ENCODE measurements around the gene KLHL33. TPM values are rescaled to one million over a fixed set of nuclear protein-coding genes. Genes with fewer than 3 reads are reported as not detected.
A peak's percentile ranks its signal among the peaks of the same experiment; 100 is the strongest.

KLHL33 gene, protein sequence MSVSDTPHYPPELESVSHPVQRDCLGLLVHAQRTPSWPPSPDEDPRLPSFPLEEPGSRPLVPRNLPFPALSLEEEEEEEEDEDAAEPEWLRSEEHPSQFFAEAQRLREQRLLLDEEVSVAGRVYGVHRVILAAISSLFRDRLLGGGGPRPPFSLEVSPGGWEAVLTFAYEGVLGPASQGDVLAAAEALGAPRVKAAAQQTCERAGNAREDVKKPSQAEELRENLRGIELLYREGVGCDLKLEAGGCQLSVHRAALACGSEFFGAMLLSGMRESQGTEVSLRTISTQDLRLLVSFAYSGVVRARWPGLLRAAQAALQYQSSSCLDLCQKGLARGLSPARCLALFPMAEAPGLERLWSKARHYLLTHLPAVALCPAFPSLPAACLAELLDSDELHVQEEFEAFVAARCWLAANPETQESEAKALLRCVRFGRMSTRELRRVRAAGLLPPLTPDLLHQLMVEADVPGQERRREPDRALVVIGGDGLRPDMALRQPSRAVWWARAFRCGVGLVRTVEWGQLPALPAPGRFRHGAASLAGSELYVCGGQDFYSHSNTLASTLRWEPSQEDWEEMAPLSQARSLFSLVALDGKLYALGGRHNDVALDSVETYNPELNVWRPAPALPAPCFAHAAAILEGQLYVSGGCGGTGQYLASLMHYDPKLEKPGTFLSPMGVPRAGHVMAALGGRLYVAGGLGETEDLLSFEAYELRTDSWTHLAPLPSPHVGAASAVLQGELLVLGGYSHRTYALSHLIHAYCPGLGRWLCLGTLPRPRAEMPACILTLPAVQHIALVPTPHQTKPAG
- under 1 TPM; 0.04 to 0.11 TPM for total RNA-seq

DNA sequence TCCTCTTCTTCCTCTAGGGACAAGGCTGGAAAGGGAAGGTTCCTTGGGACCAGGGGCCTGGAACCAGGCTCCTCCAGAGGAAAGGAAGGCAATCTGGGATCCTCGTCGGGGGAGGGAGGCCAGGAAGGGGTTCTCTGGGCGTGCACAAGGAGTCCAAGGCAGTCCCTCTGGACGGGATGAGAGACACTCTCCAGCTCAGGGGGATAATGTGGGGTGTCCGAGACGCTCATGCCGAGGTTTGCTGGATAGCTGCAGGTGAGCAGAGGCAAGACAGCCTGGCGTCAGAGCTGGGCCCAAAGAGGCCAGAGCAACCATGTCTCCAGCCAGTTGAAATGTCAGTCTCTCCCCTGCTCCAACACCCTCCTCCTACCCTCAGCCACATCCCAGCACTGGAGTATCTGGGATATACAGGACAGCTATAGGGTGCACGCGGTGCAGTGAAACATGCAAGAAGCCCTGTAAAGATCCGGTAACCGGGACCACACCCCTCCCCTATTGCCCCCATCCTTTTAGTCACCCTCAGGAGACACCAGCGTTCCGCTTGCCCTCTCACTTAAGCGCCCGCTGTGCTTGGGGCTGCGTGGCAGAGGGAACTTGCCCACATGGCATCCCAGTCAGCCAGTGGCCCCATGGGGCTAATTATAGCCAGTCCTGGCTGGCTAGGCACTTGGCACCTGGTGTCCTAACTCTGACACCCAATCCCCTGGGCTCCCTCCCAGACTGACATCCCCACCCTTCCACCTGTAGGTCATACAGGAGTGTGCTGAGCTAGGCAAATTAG, at the start of gene KLHL33:
Gene KLHL33 (minus strand): TSS at position 585 of the 781 bp plus-strand sequence. CDS start 355 bp downstream, at position 230.
- Mint-ChIP-seq H3K36me3 (ENCODE audit: low read depth) (no peaks in the 10 kb centered on the region), H3K27ac (no peak within 1 kb of the TSS), H3K4me1 (peaks cover 9% of the 10 kb centered on the region), H3K9me3 (no peaks in the 10 kb centered on the region), H3K27me3 (no peaks in the 10 kb centered on the region), H3K4me3 (no peak within 1 kb of the TSS)
- ATAC-seq (replicated peaks): no peak

DNA sequence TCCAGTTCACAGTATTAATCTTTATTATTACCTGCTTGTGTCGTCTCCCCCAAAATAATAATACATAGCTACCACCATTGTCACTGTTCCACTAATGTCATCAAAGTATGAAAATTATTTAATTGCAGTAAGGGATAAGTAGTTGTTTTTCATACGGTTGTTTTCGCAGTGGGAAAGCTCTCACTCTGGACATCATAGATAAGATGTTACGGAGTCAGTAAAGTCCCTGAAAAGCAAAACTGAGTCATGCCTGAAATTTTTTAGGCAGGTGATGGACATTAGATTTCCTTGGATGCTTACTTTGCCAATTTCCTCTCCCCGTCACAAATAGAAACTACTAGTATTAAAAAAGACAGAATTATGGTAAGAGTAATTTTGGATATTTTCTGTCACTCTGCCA, 46.4 kb upstream of the KLHL33 start:
- peaks cover 39% of the 10 kb centered on the region for H3K4me1 Mint-ChIP-seq
- peak overlapping the region; percentile 21 for H3K4me3 Mint-ChIP-seq
- H3K36me3 Mint-ChIP-seq (ENCODE audit: low read depth): peaks cover 19% of the 10 kb centered on the region
- peaks cover 9% of the 10 kb centered on the region for H3K9me3 Mint-ChIP-seq
- H3K27ac Mint-ChIP-seq: peak overlapping the region; percentile 11
- no peaks in the 10 kb centered on the region for H3K27me3 Mint-ChIP-seq
- ATAC-seq (replicated peaks): no peak

DNA sequence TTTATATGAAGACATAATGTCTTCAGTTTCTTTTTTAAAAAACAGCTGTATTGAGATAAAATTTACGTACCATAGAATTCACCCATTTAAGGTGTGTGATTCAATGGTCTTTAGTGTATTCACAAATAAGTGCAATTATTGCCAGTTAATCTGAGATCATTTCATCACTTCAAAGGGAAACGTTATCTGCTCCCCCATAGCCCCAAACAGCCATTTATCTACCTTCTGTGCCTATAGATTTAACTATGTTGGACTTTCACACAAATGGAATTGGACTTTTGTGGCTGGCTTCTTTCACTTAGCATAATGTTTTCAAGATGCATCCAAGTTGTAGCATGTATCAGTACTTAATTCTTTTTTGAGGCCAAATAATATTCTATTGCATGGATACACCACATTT, 42.9 kb upstream of the KLHL33 start:
- Mint-ChIP-seq H3K4me3 (no peak overlapping the region), H3K9me3 (no peaks in the 10 kb centered on the region), H3K36me3 (ENCODE audit: low read depth) (peaks cover 54% of the 10 kb centered on the region), H3K4me1 (peaks cover 53% of the 10 kb centered on the region), H3K27ac (no peak overlapping the region), H3K27me3 (no peaks in the 10 kb centered on the region)
- ATAC-seq (replicated peaks): no peak

DNA sequence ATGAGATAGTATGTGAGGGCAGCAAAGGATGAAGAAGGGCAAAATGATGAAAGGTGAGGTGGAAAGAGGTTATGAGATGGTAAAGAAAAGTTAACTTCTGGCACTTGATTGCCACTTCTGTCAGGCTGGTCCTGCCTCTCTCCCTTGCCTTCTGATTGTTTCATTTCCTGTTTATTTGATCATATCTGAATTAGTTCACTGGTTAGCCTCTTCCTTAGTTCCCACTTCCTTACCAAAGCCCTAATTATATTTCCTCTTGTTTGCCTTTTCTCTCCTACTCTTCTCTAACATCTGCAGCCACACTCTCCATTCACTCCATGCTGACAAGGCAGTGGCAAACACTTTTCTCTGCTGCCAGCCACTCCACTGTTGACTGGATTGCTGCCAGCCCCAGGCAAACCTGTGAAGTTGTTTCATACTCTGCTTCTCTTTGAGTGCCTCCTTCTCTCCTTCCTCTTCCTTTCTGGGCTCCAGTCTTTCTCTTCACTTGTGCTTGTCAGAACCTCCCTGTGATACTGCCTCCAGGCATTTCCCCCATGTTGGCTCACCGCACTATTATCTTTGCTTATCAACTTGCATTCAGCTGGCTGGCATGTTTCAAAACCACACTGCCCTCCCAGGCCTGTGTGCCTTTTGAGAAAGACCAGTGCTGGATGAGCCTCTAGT, 41.4 kb upstream of the KLHL33 start:
- peak overlapping the region; percentile 73 for H3K4me3 Mint-ChIP-seq
- peaks cover 69% of the 10 kb centered on the region for H3K36me3 Mint-ChIP-seq (ENCODE audit: low read depth)
- ATAC-seq (replicated peaks): peak; percentile 54
- H3K27me3 Mint-ChIP-seq: no peaks in the 10 kb centered on the region
- H3K9me3 Mint-ChIP-seq: no peaks in the 10 kb centered on the region
- H3K4me1 Mint-ChIP-seq: peaks cover 57% of the 10 kb centered on the region
- H3K27ac Mint-ChIP-seq: peak overlapping the region; percentile 93

DNA sequence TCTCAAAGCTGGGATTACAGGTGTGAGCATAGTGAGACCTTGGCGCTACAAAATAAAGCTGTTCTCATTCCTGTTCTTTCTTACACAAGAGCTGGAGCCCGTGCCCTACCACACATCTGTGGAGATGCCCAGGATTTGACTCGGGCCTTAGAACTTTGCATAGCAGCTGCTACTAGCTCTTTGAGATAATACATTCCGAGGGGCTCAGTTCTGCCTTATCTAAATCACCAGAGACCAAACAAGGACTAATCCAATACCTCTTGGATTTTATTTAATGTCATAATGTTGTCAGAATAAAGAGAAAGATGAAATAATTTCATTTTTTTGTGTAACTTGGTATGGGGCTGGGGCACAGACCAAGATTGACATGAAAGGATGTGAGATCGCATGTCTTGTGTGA, 40.8 kb upstream of the KLHL33 start:
- Mint-ChIP-seq H3K4me1 (peaks cover 57% of the 10 kb centered on the region), H3K36me3 (ENCODE audit: low read depth) (peaks cover 75% of the 10 kb centered on the region), H3K27ac (peak overlapping the region; percentile 93), H3K9me3 (no peaks in the 10 kb centered on the region), H3K4me3 (peak overlapping the region; percentile 73), H3K27me3 (no peaks in the 10 kb centered on the region)
- ATAC-seq (replicated peaks): no peak

DNA sequence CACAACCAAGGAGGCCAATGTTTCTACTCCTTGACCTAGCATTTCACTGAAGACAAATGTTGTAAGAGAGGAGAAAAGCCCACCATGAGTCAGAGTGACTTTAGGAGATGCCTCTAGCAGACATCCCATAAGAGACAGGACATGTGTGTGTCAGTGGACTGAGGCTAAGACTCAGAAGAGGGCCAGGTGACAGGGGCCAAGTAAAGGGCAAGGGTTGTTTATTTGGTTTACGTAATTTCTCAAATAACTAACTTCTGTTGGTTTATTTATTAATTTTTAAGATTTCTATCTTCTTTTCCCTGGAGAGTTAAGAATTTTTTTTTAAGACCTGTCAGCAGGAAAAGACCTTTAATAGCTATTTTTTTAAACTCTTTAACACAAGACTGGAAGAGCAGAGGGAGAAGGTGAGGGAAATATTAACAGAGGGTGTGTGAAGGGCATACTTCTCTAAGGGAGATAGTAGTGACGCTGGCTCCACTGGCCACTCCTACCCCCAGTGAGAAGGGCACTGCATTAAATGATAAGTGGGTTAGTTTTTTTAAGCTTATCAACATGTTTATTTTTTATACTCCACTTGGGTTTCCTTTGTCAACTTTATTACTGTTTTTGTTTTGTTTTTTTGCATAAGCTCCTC, 36.7 kb upstream of the KLHL33 start:
- no peaks in the 10 kb centered on the region for H3K27me3 Mint-ChIP-seq
- no peak for ATAC-seq (replicated peaks)
- H3K4me1 Mint-ChIP-seq: peaks cover 58% of the 10 kb centered on the region
- H3K27ac Mint-ChIP-seq: peak overlapping the region; percentile 61
- no peaks in the 10 kb centered on the region for H3K9me3 Mint-ChIP-seq
- peaks cover 85% of the 10 kb centered on the region for H3K36me3 Mint-ChIP-seq (ENCODE audit: low read depth)
- H3K4me3 Mint-ChIP-seq: peak overlapping the region; percentile 93

DNA sequence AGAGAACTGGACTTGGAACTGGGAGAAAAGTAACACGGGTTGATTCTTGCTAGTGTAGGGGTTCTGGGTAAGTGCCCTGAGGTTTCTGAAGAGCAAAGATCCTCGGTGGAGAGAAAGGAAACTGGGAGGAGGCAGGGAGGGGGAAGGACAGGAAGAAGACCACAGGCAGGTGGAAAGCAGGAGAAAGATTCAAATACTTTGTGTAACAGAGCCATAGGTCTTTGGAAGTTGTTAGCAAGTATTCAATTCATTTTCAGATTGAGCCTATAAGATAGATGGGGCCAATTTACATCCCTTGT, 34.6 kb upstream of the KLHL33 start:
- Mint-ChIP-seq H3K36me3 (ENCODE audit: low read depth) (peaks cover 64% of the 10 kb centered on the region), H3K9me3 (no peaks in the 10 kb centered on the region), H3K4me1 (peaks cover 41% of the 10 kb centered on the region), H3K27me3 (no peaks in the 10 kb centered on the region), H3K4me3 (peak overlapping the region; percentile 93), H3K27ac (peak overlapping the region; percentile 97)
- ATAC-seq (replicated peaks): no peak

DNA sequence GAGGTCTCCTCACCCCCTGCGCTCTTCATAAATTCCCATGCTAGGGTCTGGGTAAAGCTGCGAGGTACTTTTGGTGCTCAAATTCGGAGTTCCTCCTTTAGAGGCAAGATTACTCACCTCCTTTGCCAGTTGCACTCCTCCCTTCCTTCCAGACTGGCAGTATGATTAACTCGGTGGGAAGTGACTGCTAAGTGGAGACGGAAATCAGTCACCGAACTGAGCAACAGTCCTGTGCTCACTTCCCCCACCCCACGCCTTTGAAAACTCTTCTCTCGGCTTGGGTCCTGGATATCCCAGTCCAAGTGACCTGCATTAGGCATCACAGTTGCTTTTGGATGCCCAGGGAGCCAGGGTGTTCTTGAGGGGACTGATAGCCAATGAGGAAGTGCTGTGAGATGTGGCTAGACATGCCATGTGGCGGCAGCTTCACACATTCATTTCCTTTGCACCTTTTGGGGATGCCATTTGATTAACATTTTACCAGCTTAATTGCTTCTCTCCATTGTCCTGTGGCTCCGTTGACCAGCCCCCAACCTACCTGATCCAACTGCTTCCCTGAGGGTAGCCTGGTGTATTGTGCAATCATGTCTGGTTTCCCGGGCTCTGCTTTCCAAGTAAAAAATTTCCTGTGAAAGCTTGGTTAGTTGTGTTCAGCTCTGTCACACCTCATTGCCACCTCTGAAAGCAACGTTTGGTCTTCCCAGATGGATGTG, 34.1 kb upstream of the KLHL33 start:
- H3K4me3 Mint-ChIP-seq: peak overlapping the region; percentile 93
- ATAC-seq (replicated peaks): peak; percentile 88
- H3K36me3 Mint-ChIP-seq (ENCODE audit: low read depth): peaks cover 59% of the 10 kb centered on the region
- peaks cover 37% of the 10 kb centered on the region for H3K4me1 Mint-ChIP-seq
- H3K9me3 Mint-ChIP-seq: no peaks in the 10 kb centered on the region
- H3K27me3 Mint-ChIP-seq: no peaks in the 10 kb centered on the region
- peak overlapping the region; percentile 97 for H3K27ac Mint-ChIP-seq

DNA sequence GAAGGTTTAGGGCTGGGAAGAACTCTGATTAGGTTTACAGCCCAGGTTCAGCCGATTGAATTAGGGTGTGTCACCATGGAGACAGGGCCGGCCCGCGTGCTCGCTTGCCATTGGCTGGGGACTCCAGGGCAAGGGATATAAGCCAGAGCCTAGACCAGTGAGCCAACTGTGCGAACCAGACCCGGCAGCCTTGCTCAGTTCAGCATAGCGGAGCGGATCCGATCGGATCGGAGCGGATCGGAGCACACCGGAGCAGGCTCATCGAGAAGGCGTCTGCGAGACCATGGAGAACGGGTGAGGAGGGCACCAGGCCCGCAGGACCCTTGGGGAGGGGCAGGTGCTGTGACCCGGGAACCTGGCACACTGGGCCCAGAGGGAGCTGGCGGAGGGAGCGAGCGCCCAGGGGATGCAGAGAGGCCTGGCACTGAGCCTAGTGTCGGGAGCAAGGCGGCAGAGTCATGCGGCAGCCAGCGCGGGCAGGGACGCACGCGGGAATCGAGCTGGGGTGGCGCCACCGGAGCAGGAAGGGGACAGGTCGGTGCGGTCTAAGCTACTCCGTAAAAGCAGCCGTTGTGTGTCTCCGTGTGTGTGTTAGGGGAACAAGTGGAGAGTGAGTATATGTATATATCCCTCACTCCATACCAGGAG, 33.4 kb upstream of the KLHL33 start, which contains the start of gene PNP:
Gene PNP (plus strand): TSS at position 165 of the 648 bp plus-strand sequence. CDS start 119 bp downstream, at position 284.
- Mint-ChIP-seq H3K27ac (peak within 1 kb of the TSS; percentile 97), H3K27me3 (no peaks in the 10 kb centered on the region), H3K9me3 (no peaks in the 10 kb centered on the region), H3K36me3 (ENCODE audit: low read depth) (peaks cover 52% of the 10 kb centered on the region), H3K4me1 (peaks cover 31% of the 10 kb centered on the region), H3K4me3 (peak within 1 kb of the TSS; percentile 93)
- ATAC-seq (replicated peaks): peak; percentile 92

DNA sequence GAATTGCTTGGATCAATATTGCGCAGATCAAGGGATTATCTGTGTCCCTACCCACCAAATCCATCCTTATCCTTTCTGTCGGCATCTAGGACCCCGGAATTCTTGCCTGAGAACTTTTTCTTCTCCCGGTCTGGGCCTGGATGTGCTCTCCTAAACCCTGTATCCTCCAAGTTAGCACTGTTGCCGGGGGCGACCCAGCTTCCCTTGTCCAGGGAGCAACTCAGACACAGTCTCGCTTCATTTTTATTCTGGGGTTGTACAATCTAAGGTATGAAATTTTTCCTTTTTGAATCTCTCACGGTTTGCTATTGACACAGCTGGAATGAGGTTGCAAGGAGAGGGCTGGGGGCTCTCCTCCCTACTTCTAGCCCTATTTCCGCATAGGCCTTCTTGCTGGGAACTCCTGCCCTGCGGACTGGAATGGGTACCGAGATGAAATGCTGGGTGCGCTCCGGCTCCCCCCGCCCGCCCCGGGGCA, 32.8 kb upstream of the KLHL33 start:
- Mint-ChIP-seq H3K4me1 (peaks cover 25% of the 10 kb centered on the region), H3K9me3 (no peaks in the 10 kb centered on the region), H3K27ac (peak overlapping the region; percentile 97), H3K4me3 (peak overlapping the region; percentile 93), H3K27me3 (no peaks in the 10 kb centered on the region), H3K36me3 (ENCODE audit: low read depth) (peaks cover 46% of the 10 kb centered on the region)
- ATAC-seq (replicated peaks): no peak

DNA sequence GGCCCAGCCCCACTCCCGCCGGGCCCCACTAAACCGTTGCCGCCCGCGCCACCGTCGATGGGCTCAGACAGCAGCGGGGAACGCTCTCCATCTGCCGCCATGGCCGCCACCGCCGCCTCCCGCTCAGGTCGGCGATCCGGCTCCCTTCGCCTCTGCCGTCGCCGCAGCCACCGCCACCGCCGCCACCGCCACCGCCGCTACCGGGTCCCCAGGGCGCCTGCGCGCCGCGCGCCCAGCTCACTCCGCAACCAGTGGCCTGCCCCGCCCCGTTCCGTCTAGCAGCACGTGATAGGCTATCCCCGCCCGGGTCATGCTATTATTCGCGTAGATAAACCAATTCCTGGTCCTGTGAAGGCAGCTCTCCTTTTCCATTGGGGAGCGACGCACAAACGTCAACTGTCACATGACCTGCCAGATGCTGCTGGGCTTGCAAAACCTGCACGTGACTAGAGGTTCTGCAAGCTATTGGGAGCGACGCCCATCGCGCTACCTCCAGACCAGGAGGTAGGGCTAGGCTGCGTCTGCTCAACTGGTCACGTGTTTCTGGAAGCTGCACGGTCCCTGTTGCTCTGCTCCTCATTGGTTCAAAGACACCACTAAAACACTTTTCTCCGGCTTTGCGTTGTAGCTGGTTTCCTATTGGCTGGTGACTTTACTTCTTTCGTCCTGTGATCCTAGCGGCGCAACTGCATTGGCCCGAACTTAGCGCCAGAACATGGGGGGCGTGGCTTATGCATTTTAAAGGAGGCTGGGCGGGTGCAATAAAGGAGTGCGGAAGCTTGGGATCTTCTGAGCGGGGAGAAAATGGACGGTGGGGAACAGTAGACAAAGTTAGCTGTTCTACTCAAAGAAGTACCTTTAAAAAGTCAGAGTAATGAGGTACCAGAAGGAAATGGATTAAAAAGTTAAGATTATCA, 25.5 kb upstream of the KLHL33 start, which contains the start of gene PIP4P1:
Gene PIP4P1 (minus strand): TSS at position 210 of the 917 bp plus-strand sequence. CDS start 109 bp downstream, at position 101.
- peak within 1 kb of the TSS; percentile 86 for H3K27ac Mint-ChIP-seq
- no peaks in the 10 kb centered on the region for H3K27me3 Mint-ChIP-seq
- ATAC-seq (replicated peaks): peak; percentile 95
- H3K9me3 Mint-ChIP-seq: no peaks in the 10 kb centered on the region
- peaks cover 18% of the 10 kb centered on the region for H3K4me1 Mint-ChIP-seq
- H3K36me3 Mint-ChIP-seq (ENCODE audit: low read depth): peaks cover 7% of the 10 kb centered on the region
- H3K4me3 Mint-ChIP-seq: peak within 1 kb of the TSS; percentile 70

Measured in activated T-helper 17 cell treated with anti-CD3 and anti-CD28 coated beads, Interleukin-2, amount 50 U/mL, for 72 hours (primary cell).